ENCODE results near the gene PRDM12. TPM values are rescaled to one million over a fixed set of nuclear protein-coding genes. Genes with fewer than 3 reads are reported as not detected.

PRDM12 gene
- total and polyA plus RNA-seq, 11 donors = 0.14 TPM; not detected in 10

DNA sequence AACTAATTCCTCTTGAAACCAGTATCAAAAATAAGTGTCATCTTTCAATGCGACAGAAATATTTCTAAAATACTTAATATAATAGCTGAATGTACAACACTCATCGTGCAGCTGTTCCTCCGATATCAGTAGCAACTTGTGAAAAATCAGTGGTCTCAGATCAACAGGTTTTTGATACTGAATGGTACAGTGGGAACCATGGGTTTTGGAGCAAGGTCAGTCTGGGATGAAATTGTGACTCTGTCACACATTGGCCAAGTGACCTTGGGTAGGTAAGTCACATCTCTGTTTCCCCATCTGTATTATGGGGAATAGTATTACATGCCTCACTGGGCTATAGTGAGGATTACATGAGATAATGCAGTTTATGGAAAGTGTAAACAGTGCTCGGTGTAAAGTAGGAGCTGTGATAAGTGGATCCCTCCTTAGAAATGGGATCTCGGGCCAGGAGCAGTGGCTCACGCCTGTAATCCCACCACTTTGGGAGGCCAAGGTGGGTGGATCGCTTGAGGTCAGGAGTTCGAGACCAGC is 46.5 kb downstream of the PRDM12 start:
- Histone ChIP-seq H3K27ac (no peak overlapping the region), H3K4me1 (peaks cover 0 to 32% (median 18%) of the 10 kb centered on the region in 12 donors), H3K4me3 (no peak overlapping the region), H3K27me3 (no peaks in the 10 kb centered on the region), H3K36me3 (peaks cover 0 to 5% (median 0%) of the 10 kb centered on the region in 9 donors), H3K9me3 (no peaks in the 10 kb centered on the region)
- ATAC-seq = no peak
- 83 to 97% (median 91%) methylated on average over 8 of the region's 8 CpGs for WGBS, 4 donors
- intact Hi-C loops (cut with DNase I) = loop anchor here in 7 of 10 donors (5.0 to 10.0 kb wide), 5 partner anchors 54 to 1599 kb away; partner anchors contain the start of genes ABL1 (in 2 of the 7), CRAT (in 1 of the 7) and PTPA (in 1 of the 7)
- DNase-seq = no peak
- TF ChIP-seq, protein P1, sequence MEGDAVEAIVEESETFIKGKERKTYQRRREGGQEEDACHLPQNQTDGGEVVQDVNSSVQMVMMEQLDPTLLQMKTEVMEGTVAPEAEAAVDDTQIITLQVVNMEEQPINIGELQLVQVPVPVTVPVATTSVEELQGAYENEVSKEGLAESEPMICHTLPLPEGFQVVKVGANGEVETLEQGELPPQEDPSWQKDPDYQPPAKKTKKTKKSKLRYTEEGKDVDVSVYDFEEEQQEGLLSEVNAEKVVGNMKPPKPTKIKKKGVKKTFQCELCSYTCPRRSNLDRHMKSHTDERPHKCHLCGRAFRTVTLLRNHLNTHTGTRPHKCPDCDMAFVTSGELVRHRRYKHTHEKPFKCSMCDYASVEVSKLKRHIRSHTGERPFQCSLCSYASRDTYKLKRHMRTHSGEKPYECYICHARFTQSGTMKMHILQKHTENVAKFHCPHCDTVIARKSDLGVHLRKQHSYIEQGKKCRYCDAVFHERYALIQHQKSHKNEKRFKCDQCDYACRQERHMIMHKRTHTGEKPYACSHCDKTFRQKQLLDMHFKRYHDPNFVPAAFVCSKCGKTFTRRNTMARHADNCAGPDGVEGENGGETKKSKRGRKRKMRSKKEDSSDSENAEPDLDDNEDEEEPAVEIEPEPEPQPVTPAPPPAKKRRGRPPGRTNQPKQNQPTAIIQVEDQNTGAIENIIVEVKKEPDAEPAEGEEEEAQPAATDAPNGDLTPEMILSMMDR (IDR thresholded peaks at IDR 0.05) = no peak
- TF ChIP-seq POLR2A (IDR thresholded peaks at IDR 0.05) = no peak

DNA sequence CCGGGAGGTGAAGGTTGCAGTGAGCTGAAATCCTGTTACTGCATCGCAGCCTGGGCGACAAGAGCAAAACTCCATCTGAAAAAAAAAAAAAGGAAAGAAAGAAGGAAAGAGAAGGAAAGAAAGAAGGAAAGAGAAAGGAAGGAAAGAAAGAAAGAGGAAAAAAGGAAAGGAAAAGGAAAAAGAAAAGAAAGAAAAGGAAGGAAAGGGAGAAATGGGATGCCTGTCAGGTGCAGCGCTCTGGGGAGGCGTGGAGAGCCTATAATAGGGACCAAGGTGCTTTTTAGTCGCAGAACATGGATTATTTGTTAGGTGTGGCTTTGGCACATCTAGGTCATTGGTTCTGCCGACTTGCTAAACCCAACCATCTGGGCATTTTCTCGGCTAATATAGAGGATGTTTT is 47.1 kb downstream of the PRDM12 start:
- H3K36me3 ChIP-seq = no peaks in the 10 kb centered on the region
- DNase-seq (no peak), ATAC-seq (no peak)
- no peaks in the 10 kb centered on the region for H3K27me3 ChIP-seq
- intact Hi-C loops (cut with DNase I) = loop anchor here in 7 of 10 donors (5.0 to 10.0 kb wide), 5 partner anchors 53 to 1599 kb away; partner anchors contain the start of genes ABL1 (in 2 of the 7), CRAT (in 1 of the 7) and PTPA (in 1 of the 7)
- H3K27ac ChIP-seq = no peak overlapping the region
- H3K9me3 ChIP-seq = no peaks in the 10 kb centered on the region
- TF ChIP-seq, protein P1 (IDR thresholded peaks at IDR 0.05) = no peak
- no peak for TF ChIP-seq POLR2A (IDR thresholded peaks at IDR 0.05)
- peaks cover 0 to 38% (median 24%) of the 10 kb centered on the region in 12 donors for H3K4me1 ChIP-seq
- WGBS, 4 donors = 90 to 95% (median 94%) methylated on average over 8 of the region's 8 CpGs
- no peak overlapping the region for H3K4me3 ChIP-seq

DNA sequence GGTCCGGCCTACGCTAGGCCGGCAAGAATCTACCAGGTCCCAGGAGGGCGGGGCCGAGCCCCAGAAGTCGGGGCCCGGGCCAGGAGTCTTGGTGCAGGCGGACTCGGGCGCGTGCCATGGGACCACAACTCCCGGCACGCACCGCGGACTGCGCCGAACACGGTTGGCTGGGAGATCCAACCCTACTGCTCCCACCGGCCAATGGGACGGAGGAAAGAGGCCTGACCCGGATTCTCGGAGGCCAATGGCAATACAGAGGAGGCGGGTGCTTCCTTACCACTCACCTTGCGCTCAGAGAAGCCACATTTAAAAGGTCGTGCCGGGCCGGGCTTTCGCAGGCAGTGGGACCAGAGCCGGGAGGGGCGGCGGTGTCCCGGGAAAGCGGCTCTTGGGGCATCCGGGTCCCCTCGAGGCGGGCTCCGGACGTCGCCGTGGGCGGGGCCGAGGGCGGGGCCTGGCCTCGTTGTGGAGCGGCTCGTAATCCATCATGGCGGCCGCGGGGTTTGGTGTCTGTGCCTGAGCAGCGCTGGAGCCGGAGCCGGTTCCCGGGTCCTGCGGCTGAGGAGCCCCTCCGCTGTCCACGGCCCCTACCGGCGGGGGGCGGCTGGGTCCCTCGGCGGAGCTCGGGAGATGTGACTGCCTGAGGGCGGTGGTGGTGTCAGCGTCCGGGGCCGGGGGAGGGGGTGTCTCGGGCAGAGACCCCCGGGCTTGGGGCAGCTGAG is 48.3 kb downstream of the PRDM12 start:
- H3K27me3 ChIP-seq = no peaks in the 10 kb centered on the region
- TF ChIP-seq POLR2A (IDR thresholded peaks at IDR 0.05) = peak in 1 of 2 donors; percentile 80
- TF ChIP-seq, protein P1 (IDR thresholded peaks at IDR 0.05) = no peak
- 0 to 1% (median 1%) methylated on average over 28 to 68 of the region's 68 CpGs for WGBS, 4 donors
- ATAC-seq (peak; percentile 97 to 99 (median 98)), DNase-seq (peak; percentile 98 to 99 (median 99))
- peak overlapping the region; percentile 56 to 100 (median 84) for H3K4me3 ChIP-seq
- intact Hi-C loops (cut with DNase I) = loop anchor here in 7 of 10 donors (1.0 to 10.0 kb wide), 7 partner anchors 19 to 1600 kb away; partner anchors contain the start of genes ABL1 (in 2 of the 7), CRAT (in 1 of the 7), EXOSC2 (in 1 of the 7) and PTPA (in 1 of the 7)
- peak overlapping the region; percentile 93 to 99 (median 98) for H3K27ac ChIP-seq
- H3K36me3 ChIP-seq = no peaks in the 10 kb centered on the region
- H3K9me3 ChIP-seq = no peaks in the 10 kb centered on the region
- peaks cover 0 to 48% (median 28%) of the 10 kb centered on the region in 12 donors for H3K4me1 ChIP-seq

Measured in heart left ventricle (tissue), 16 donors.